Tibial nerve (tissue), 4 donors: Measurements from ENCODE around the gene ZNF474.

Source experiments
- CTCF ChIP-seq, 5 experiments: fragments of 200-600 bp in 3 of 5; fragments of 450-650 bp in 2 of 5; sonication (generic) in 3 of 5; IDR thresholded peaks; one replicate each; pipeline ENCODE4 v1.5.1; 2016 to 2019; ENCODE audit warnings: antibody characterized with exemption in 5 of 5, mild to moderate bottlenecking in 3 of 5, moderate library complexity in 2 of 5
- EP300 ChIP-seq, 2 donors: sonication (generic); formaldehyde crosslinking; IDR thresholded peaks; one replicate each; pipeline ENCODE4 v1.6.1; 2017; ENCODE audit warnings: antibody characterized with exemption in 2 of 2, mild to moderate bottlenecking in 1 of 2
- POLR2A ChIP-seq, 2 donors: fragments of 450-650 bp; IDR thresholded peaks; one replicate each; pipeline ENCODE4 v1.6.1; 2017; ENCODE audit warnings: antibody characterized with exemption in 2 of 2, mild to moderate bottlenecking in 2 of 2, moderate library complexity in 2 of 2

DNA sequence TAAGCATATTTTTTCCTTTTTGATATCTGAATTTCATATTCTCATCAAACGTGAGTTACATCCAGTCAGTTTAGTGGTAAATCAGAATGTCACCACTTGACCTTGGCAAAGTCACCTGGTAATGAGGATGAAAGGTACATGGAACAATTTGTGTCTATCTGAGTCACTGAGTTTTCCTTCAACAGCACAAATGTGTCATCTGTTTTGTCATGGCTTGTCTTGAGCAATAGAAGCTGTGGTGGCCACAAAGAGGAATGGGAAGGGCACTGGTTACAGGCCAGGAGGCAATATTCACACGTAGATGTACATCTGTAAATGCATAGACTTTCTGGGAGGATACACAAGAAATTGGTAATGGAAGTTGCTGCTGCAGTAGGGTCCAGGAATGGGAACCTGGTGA is 8.4 kb upstream of the ZNF474 start:
- TF ChIP-seq CTCF (IDR thresholded peaks at IDR 0.05): no peak
- no peak for TF ChIP-seq POLR2A (IDR thresholded peaks at IDR 0.05)
- no peak for TF ChIP-seq EP300 (IDR thresholded peaks at IDR 0.05)
